Activated T-cell treated with anti-CD3 and anti-CD28 coated beads, Interleukin-2, amount 50 U/mL, for 72 hours (primary cell): ENCODE data around the gene KATNIP. TPM values are rescaled to one million over a fixed set of nuclear protein-coding genes. Genes with fewer than 3 reads are reported as not detected.

ENCODE experiments used
- ATAC-seq, 2 donors: fragments of 150-1000 bp; cut with Tn5 transposase; replicated peaks in 1 of 2; 2 replicates each; pipeline ENCODE4 v1.10.0; 2021; ENCODE audit warnings: moderate library complexity in 2 of 2, mild to moderate bottlenecking in 1 of 2
- DNase-seq, 2 donors: peaks; one replicate each; pipeline ENCODE4 v3.0.0; 2021 to 2022; ENCODE audit warnings: mixed read lengths in 1 of 2
- H3K27ac Mint-ChIP-seq: one replicate; pipeline ENCODE4 v1.8.0; 2022; ENCODE audit warnings: mild to moderate bottlenecking, moderate library complexity, mixed read lengths
- H3K27me3 Mint-ChIP-seq: one replicate; pipeline ENCODE4 v1.8.0; 2022; ENCODE audit warnings: low read depth, mixed read lengths
- H3K36me3 Mint-ChIP-seq, 2 donors: one replicate each; pipeline ENCODE4 v1.8.0; 2022; ENCODE audit warnings: mixed read lengths in 2 of 2, mild to moderate bottlenecking in 1 of 2; ENCODE audit not compliant: insufficient read depth in 2 of 2
- H3K4me1 Mint-ChIP-seq: one replicate; pipeline ENCODE4 v1.8.0; 2022; ENCODE audit warnings: low read depth, mixed read lengths
- H3K4me3 Mint-ChIP-seq, 2 donors: one replicate each; pipeline ENCODE4 v1.8.0; 2022; ENCODE audit warnings: mild to moderate bottlenecking in 2 of 2, mixed read lengths in 2 of 2, moderate library complexity in 2 of 2
- H3K9me3 Mint-ChIP-seq, 2 donors: one replicate each; pipeline ENCODE4 v1.8.0; 2022; ENCODE audit warnings: mixed read lengths in 2 of 2
- total RNA-seq, 2 donors: library from RNA; stranded (reverse); gene quantifications; one replicate each; pipeline ENCODE4 v1.2.3, GENCODE V29; 2022

KATNIP gene
- 10 to 100 TPM; 14.8 to 15.1 TPM for total RNA-seq

- H3K27me3 Mint-ChIP-seq: no peaks in the 10 kb centered on the region
- peak within 1 kb of the TSS; percentile 97 for H3K27ac Mint-ChIP-seq
- DNase-seq (peak; percentile 100), ATAC-seq (peak; percentile 97)
- H3K36me3 Mint-ChIP-seq: peaks cover 0 to 7% of the 10 kb centered on the region in 2 donors
- peaks cover 43% of the 10 kb centered on the region for H3K4me1 Mint-ChIP-seq
- H3K4me3 Mint-ChIP-seq: peak within 1 kb of the TSS; percentile 96 to 99
- no peaks in the 10 kb centered on the region for H3K9me3 Mint-ChIP-seq
These were observed at the start of gene KATNIP, which contains the start of gene GTF3C1 for GRCh38 chr16:27549746-27550581. Gene KATNIP, plus strand, starts transcription at chr16:27550144. Its CDS starts 27 bp downstream, at chr16:27550171. Gene GTF3C1, minus strand, starts transcription at chr16:27549913. Its CDS starts 23 bp downstream, at chr16:27549890.

- H3K27ac Mint-ChIP-seq: no peak overlapping the region
- H3K27me3 Mint-ChIP-seq: no peaks in the 10 kb centered on the region
- DNase-seq (no peak), ATAC-seq (no peak)
- H3K36me3 Mint-ChIP-seq: peaks cover 0 to 13% of the 10 kb centered on the region in 2 donors
- H3K9me3 Mint-ChIP-seq: no peaks in the 10 kb centered on the region
- H3K4me1 Mint-ChIP-seq: no peaks in the 10 kb centered on the region
- no peak overlapping the region for H3K4me3 Mint-ChIP-seq
These were observed 49.1 kb upstream of the KATNIP start for GRCh38 chr16:27500801-27501200.

GRCh38 chr16:27503662-27504061, 46.3 kb upstream of the KATNIP start:
- H3K4me3 Mint-ChIP-seq: no peak overlapping the region
- no peaks in the 10 kb centered on the region for H3K27me3 Mint-ChIP-seq
- ATAC-seq: no peak
- peaks cover 4 to 16% of the 10 kb centered on the region in 2 donors for H3K36me3 Mint-ChIP-seq
- H3K4me1 Mint-ChIP-seq: no peaks in the 10 kb centered on the region
- no peak overlapping the region for H3K27ac Mint-ChIP-seq
- no peak for DNase-seq
- no peaks in the 10 kb centered on the region for H3K9me3 Mint-ChIP-seq

GRCh38 chr16:27505297-27506236, 44.4 kb upstream of the KATNIP start:
- ATAC-seq (no peak), DNase-seq (no peak)
- Mint-ChIP-seq H3K4me1 (no peaks in the 10 kb centered on the region), H3K27me3 (no peaks in the 10 kb centered on the region), H3K9me3 (no peaks in the 10 kb centered on the region), H3K36me3 (peaks cover 4 to 18% of the 10 kb centered on the region in 2 donors), H3K27ac (no peak overlapping the region), H3K4me3 (no peak overlapping the region)

- Mint-ChIP-seq H3K9me3 (no peaks in the 10 kb centered on the region), H3K27ac (no peak overlapping the region), H3K36me3 (peaks cover 4 to 18% of the 10 kb centered on the region in 2 donors), H3K4me3 (no peak overlapping the region), H3K27me3 (no peaks in the 10 kb centered on the region), H3K4me1 (no peaks in the 10 kb centered on the region)
- no peak for DNase-seq
- ATAC-seq: no peak
These were observed 43.2 kb upstream of the KATNIP start for GRCh38 chr16:27506771-27507170.

GRCh38 chr16:27508476-27508875, 41.5 kb upstream of the KATNIP start:
- no peaks in the 10 kb centered on the region for H3K27me3 Mint-ChIP-seq
- H3K27ac Mint-ChIP-seq: no peak overlapping the region
- ATAC-seq: no peak
- H3K36me3 Mint-ChIP-seq: peaks cover 4 to 18% of the 10 kb centered on the region in 2 donors
- no peak for DNase-seq
- H3K4me3 Mint-ChIP-seq: no peak overlapping the region
- no peaks in the 10 kb centered on the region for H3K4me1 Mint-ChIP-seq
- no peaks in the 10 kb centered on the region for H3K9me3 Mint-ChIP-seq

- no peak for DNase-seq
- Mint-ChIP-seq H3K4me1 (no peaks in the 10 kb centered on the region), H3K27ac (no peak overlapping the region), H3K9me3 (no peaks in the 10 kb centered on the region), H3K4me3 (no peak overlapping the region), H3K27me3 (no peaks in the 10 kb centered on the region), H3K36me3 (peaks cover 4 to 15% of the 10 kb centered on the region in 2 donors)
- no peak for ATAC-seq
These were observed 38.1 kb upstream of the KATNIP start for GRCh38 chr16:27511657-27512448.

- no peaks in the 10 kb centered on the region for H3K27me3 Mint-ChIP-seq
- DNase-seq: no peak
- H3K27ac Mint-ChIP-seq: no peak overlapping the region
- H3K4me1 Mint-ChIP-seq: no peaks in the 10 kb centered on the region
- no peak overlapping the region for H3K4me3 Mint-ChIP-seq
- H3K9me3 Mint-ChIP-seq: no peaks in the 10 kb centered on the region
- no peak for ATAC-seq
- peaks cover 0 to 7% of the 10 kb centered on the region in 2 donors for H3K36me3 Mint-ChIP-seq
These were observed 35.1 kb upstream of the KATNIP start for GRCh38 chr16:27514806-27515205.

- DNase-seq: peak; percentile 10 to 18
These were observed 34.0 kb upstream of the KATNIP start for GRCh38 chr16:27515874-27516353.

GRCh38 chr16:27516365-27516764, 33.6 kb upstream of the KATNIP start:
- ATAC-seq (peak in 1 of 2 donors; percentile 7), DNase-seq (no peak)
- H3K4me1 Mint-ChIP-seq: no peaks in the 10 kb centered on the region
- no peaks in the 10 kb centered on the region for H3K27me3 Mint-ChIP-seq
- peaks cover 0 to 7% of the 10 kb centered on the region in 2 donors for H3K36me3 Mint-ChIP-seq
- no peak overlapping the region for H3K4me3 Mint-ChIP-seq
- H3K27ac Mint-ChIP-seq: no peak overlapping the region
- no peaks in the 10 kb centered on the region for H3K9me3 Mint-ChIP-seq

More at GRCh38 chr16:27515874-27516353, 34.0 kb upstream of the KATNIP start:
- Mint-ChIP-seq H3K36me3 (peaks cover 0 to 7% of the 10 kb centered on the region in 2 donors), H3K9me3 (no peaks in the 10 kb centered on the region), H3K4me1 (no peaks in the 10 kb centered on the region), H3K4me3 (no peak overlapping the region), H3K27ac (no peak overlapping the region), H3K27me3 (no peaks in the 10 kb centered on the region)
- ATAC-seq: peak; percentile 47 to 54

GRCh38 chr16:27517664-27518063, 32.3 kb upstream of the KATNIP start:
- Mint-ChIP-seq H3K27ac (no peak overlapping the region), H3K36me3 (peaks cover 0 to 7% of the 10 kb centered on the region in 2 donors), H3K27me3 (no peaks in the 10 kb centered on the region), H3K4me1 (no peaks in the 10 kb centered on the region), H3K9me3 (no peaks in the 10 kb centered on the region), H3K4me3 (no peak overlapping the region)
- ATAC-seq (no peak), DNase-seq (no peak)

GRCh38 chr16:27518226-27518625, 31.7 kb upstream of the KATNIP start:
- H3K9me3 Mint-ChIP-seq: no peaks in the 10 kb centered on the region
- H3K4me1 Mint-ChIP-seq: no peaks in the 10 kb centered on the region
- no peak for DNase-seq
- H3K4me3 Mint-ChIP-seq: no peak overlapping the region
- peaks cover 0 to 7% of the 10 kb centered on the region in 2 donors for H3K36me3 Mint-ChIP-seq
- no peak for ATAC-seq
- no peak overlapping the region for H3K27ac Mint-ChIP-seq
- H3K27me3 Mint-ChIP-seq: no peaks in the 10 kb centered on the region
